ENCODE data around the gene SLC39A11.

Gene SLC39A11

GRCh38 chr17:73042225-73042624 lies 50.3 kb downstream of the SLC39A11 start:
- DNase-seq = no peak

DNA sequence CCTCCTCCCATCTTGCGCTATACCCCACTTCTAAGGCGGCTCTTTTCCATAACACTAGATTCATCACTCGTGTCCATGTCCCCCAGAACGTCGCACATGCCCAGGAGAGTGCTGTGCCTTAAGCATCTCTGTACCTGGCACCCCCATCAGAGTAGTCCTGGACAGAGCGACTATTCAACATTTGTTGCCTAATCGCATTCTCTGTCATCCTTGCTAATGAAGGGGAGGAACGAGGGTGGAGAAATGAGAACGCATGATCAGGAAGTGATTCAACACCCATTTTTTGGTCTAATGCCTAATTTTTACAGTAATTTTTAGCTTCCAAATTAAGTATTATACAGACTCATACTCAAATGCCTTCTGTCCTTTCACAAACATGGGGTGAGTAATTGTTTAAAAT lies 53.2 kb downstream of the SLC39A11 start:
- no peak for DNase-seq

DNA sequence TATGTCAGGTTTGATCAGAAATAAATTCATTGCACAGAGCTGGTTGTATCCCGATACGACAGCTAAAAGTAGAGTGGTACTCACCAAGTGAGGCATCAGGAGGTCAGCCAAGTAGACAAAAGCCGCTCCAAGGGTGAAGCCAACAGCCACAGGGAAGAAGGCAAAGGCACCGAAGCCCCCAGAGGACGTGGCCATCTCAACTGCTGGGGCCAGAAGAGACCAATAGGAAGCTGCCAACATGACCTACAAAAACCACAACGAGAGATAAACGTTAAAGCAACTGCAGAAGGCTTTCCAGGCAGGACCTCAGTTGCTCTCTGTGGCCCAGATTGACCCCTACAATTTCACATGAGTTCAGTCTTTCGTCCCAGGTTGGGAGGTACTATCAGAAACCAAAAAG lies 61.0 kb downstream of the SLC39A11 start:
- no peak for DNase-seq

GRCh38 chr17:73030995-73031394 lies 61.5 kb downstream of the SLC39A11 start:
- DNase-seq = peak; percentile 17

GRCh38 chr17:73030501-73030921 lies 62.0 kb downstream of the SLC39A11 start:
- peak; percentile 72 for DNase-seq

GRCh38 chr17:73029991-73030390 lies 62.5 kb downstream of the SLC39A11 start:
- no peak for DNase-seq

GRCh38 chr17:73029021-73029420 lies 63.5 kb downstream of the SLC39A11 start:
- no peak for DNase-seq

GRCh38 chr17:73028299-73028755 lies 64.2 kb downstream of the SLC39A11 start:
- peak; percentile 55 for DNase-seq

GRCh38 chr17:73027130-73027741 lies 65.3 kb downstream of the SLC39A11 start:
- peak; percentile 86 for DNase-seq

GRCh38 chr17:73025041-73025560 lies 67.4 kb downstream of the SLC39A11 start:
- DNase-seq = no peak

DNA sequence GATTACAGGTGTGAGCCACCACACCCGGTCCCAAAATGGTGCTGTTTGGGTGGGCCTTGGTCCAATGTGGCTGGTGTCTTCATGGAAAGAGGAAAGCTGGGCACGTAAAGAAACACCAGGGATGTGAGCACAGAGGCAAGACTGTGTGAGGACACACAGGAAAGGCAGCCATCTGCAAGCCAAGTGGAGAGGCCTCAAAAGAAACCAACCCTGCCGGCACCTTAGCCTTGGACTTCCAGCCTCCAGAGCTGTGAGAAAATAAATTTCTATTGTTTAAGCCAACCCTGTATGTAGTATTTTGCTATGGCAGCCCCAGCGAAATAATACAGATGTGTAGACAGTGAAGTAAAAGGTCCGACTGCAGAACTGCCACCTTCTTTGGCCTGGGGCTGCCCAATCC lies 68.7 kb downstream of the SLC39A11 start:
- no peak for DNase-seq

DNA sequence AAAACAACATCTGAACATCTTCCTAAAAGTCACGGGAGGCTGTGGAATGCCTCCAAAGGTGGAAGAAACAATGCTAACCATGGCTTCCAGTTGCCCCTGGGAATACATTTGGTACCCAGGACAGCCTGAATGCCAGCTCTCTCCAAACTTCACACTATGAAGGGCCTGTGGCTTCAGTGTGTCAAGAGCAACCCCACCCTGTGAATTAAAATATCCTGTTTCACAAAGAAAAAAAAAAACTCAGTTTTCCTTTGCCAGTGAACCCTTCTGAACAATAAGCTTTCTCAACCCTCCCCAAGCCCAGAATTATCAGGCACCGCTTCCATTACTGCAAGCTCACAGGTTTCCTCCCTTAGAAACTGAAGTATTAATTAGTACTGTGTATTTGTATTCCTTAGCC lies 69.8 kb downstream of the SLC39A11 start:
- no peak for DNase-seq

GRCh38 chr17:73021771-73022170 lies 70.7 kb downstream of the SLC39A11 start:
- no peak for DNase-seq

- DNase-seq = no peak
These were observed 72.4 kb downstream of the SLC39A11 start for GRCh38 chr17:73020110-73020509.

DNA sequence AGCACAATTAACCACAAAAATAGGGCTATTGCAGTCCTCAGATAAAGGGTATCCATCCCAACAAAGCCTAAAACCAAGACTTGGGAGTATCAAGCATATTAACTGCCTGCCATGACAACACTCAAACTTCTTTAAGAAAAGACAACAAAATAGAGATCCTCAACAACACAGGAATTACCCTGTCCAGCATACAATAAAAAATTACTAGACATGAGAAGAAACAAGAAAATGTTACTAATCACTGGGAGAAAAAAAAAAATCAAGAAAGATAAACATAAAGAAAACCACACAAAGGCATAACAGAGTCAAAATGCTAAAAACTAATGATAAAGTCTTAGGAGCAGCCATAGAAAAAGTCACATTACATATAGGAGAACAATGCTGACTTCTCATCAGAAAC lies 73.9 kb downstream of the SLC39A11 start:
- no peak for DNase-seq

- DNase-seq = peak; percentile 85
These were observed 74.8 kb downstream of the SLC39A11 start for GRCh38 chr17:73017658-73018057.

DNA sequence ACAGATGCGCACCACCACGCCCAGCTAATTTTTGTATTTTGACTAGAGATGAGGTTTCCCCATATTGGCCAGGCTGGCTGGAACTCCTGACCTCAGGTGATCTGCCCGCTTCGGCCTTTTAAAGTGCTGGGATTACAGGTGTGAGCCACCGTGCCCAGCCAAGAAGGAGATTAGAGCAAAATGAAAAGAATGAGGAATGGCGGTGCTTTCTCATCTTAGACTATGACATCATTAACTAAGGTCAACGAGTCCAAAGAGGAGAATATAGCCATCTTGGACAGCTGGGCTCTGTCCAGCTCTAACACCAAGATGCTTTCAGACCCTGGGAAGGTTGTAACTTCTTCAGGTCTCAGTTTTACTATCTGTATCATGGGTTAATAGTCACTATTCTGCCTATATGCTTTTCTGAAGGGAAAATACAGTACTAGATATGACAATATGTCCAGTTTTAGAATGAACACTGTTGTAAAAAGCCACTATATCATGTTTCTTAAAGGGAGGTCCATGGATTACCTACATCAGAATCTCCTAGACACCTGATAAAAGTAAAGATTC lies 76.7 kb downstream of the SLC39A11 start:
- no peak for DNase-seq

- peak; percentile 86 for DNase-seq
These were observed 78.4 kb downstream of the SLC39A11 start for GRCh38 chr17:73013816-73014663.

- DNase-seq = no peak
These were observed 79.2 kb downstream of the SLC39A11 start for GRCh38 chr17:73013301-73013700.

GRCh38 chr17:73011016-73011486 lies 81.4 kb downstream of the SLC39A11 start:
- no peak for DNase-seq

GRCh38 chr17:73010414-73010813 lies 82.1 kb downstream of the SLC39A11 start:
- DNase-seq = no peak

DNA sequence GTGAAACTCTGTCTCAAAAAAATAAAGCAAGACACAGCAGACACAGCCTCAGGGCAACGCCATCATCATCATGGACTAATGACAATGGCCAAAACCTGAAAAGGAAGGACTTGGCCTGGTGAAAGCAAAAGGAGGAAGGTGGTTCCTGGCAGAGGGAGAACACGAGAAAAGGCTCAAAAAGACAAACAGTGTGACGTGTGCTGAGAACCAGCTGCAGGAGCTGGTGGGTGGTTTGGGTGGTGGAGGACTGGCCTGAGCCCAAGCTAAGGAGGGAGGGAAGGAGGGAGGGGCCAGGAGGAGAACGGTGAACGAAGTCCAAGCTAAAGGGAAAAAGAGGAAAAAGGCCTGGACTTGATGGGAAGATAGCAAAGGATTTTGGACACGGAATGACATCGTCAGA lies 85.1 kb downstream of the SLC39A11 start:
- peak; percentile 15 for DNase-seq

DNA sequence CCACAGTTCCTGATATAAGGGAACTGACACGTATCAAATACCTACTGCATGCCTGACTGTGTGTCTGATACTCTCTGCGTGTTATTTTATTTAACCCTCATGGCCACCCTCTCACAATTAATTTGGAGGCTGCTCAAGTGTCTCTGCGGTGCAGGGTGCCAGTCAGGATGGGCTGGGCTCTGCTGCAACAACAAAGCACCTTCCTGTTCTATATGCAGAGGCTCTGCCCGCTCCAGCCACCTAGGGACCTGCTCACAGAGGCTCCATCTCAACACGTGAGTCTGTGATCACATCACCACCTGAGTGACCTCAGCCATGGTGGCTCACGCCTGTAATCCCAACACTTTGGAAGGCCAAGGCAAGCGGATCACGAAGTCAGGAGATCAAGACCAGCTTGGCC lies 87.1 kb downstream of the SLC39A11 start:
- no peak for DNase-seq
